ENCODE results near the gene ERFL. TPM values are rescaled to one million over a fixed set of nuclear protein-coding genes. Genes with fewer than 3 reads are reported as not detected.

The ERFL gene
- total and polyA plus RNA-seq, 2 donors (not counting 1 experiment from before 2014, with no cell fraction given) = 2.3 to 5.5 TPM

DNA sequence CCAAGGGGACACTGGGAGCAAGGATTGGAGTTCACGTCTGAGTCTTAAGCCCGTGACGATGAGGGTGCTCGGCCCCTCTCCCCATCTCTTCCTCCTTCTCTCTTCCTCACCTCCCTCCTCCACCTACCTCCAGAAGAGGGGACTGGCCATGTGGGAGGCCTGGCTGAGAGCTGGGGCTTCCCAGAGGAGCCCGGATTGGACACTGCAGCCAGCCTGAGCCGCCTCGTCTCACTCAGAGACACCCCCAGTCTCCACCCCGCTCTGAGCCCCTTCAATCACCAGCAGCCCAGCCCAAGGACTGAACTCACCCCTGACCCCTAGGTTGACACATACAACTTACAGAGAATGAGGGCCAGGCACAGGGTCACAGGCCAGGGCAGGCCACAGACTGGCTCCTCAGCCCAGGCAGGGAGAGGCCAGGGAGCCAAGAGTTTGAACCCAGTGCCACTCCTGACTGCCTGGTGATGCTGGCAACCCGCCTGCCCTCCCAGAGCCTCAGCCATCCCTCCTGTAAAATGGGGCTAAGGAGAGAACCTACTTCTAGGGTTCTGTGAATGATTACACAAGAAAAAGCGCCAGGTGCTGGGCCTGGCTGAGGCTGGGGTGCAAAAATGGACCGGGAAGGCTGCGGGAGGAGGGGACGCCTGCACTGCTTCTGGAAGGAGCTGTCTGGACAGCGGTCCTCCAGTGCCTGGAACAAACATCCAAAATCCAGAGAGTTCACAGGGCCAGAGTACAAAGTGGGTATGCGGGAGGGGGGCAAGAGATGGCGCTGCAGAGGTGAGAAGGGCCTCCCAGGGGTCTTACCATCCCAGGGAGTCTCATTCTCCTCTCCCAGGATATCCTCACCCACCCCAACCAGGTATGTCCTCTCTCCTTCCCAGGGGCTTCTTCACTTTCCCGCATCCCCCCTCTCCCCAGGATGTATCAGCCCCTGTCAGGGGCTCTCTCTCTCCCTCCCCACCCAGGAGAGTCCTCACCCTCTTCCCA is 50.0 kb downstream of the ERFL start:
- Histone ChIP-seq H3K36me3 (replicated peaks in 1 of 2; ENCODE audit: control extremely low read depth in 1 of 2, control insufficient read depth in 1 of 2, extremely low read depth in 1 of 2, insufficient read depth in 2 of 2, low read length in 1 of 2) (peaks cover 0 to 40% of the 10 kb centered on the region in 2 experiments), H3K27ac (ENCODE audit: low read length in 2 of 2) (peak overlapping the region; percentile 96 to 98), H3K9me3 (ENCODE audit: control extremely low read depth in 1 of 3, control insufficient read depth in 2 of 3, insufficient read depth in 1 of 3, low read length in 2 of 3) (no peaks in the 10 kb centered on the region), H4K20me1 (ENCODE audit: control insufficient read depth, insufficient read depth, low read length, poor library complexity, severe bottlenecking) (peaks cover 50% of the 10 kb centered on the region), H3K4me2 (replicated peaks; ENCODE audit: low read depth, low read length, poor library complexity, severe bottlenecking) (peak overlapping the region; percentile 84), H3K4me3 (ENCODE audit: control extremely low read depth in 1 of 5, extremely low read depth in 1 of 5, insufficient read depth in 1 of 5, low read depth in 2 of 5, low read length in 4 of 5) (peak overlapping the region; percentile 82 to 100 (median 94)), H3K4me1 (ENCODE audit: control insufficient read depth in 2 of 2, insufficient read depth in 2 of 2, low read length in 2 of 2) (peaks cover 67 to 86% of the 10 kb centered on the region in 2 donors), H3K9ac (ENCODE audit: low read length) (peak overlapping the region; percentile 92), H3K27me3 (replicated peaks in 1 of 4; ENCODE audit: control extremely low read depth in 1 of 4, control insufficient read depth in 3 of 4, insufficient read depth in 4 of 4, low read length in 3 of 4) (no peaks in the 10 kb centered on the region), H3K79me2 (ENCODE audit: control insufficient read depth, insufficient read depth, low read length) (peaks cover 76% of the 10 kb centered on the region), H2AFZ (ENCODE audit: insufficient read depth, low read depth, low read length, poor library complexity, severe bottlenecking) (no peak overlapping the region)
- no peaks in the 10 kb centered on the region for H3K9me3 Mint-ChIP-seq (ENCODE audit: insufficient read depth)
- DNase-seq (no peak), ATAC-seq (ENCODE audit: low read depth) (no peak)
- CTCF ChIA-PET = interaction anchor here (8.3 to 17.0 kb wide), 3 partner anchors 9 to 70 kb away, joined by 83 to 331 read pairs (median 180); partner anchors contain the start of gene RPS19
- TF ChIP-seq, protein P1, sequence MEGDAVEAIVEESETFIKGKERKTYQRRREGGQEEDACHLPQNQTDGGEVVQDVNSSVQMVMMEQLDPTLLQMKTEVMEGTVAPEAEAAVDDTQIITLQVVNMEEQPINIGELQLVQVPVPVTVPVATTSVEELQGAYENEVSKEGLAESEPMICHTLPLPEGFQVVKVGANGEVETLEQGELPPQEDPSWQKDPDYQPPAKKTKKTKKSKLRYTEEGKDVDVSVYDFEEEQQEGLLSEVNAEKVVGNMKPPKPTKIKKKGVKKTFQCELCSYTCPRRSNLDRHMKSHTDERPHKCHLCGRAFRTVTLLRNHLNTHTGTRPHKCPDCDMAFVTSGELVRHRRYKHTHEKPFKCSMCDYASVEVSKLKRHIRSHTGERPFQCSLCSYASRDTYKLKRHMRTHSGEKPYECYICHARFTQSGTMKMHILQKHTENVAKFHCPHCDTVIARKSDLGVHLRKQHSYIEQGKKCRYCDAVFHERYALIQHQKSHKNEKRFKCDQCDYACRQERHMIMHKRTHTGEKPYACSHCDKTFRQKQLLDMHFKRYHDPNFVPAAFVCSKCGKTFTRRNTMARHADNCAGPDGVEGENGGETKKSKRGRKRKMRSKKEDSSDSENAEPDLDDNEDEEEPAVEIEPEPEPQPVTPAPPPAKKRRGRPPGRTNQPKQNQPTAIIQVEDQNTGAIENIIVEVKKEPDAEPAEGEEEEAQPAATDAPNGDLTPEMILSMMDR (IDR thresholded peaks at IDR 0.05) = no peak
- TF ChIP-seq EZH2 (IDR thresholded peaks at IDR 0.05; ENCODE audit: borderline replicate concordance, insufficient read depth, low read depth, low read length, poor library complexity, severe bottlenecking) = no peak
- H3K27ac Mint-ChIP-seq = peak overlapping the region; percentile 99
- WGBS (ENCODE audit: insufficient coverage) = 34% methylated on average over 16 of the region's 17 CpGs
- intact Hi-C loops (cut with micrococcal nuclease) = loop anchor here (1.0 to 10.0 kb wide), 4 partner anchors 9 to 613 kb away; partner anchors contain the start of gene HNRNPUL1
- peaks cover 70% of the 10 kb centered on the region for H3K4me1 Mint-ChIP-seq
- peak overlapping the region; percentile 97 for H3K4me3 Mint-ChIP-seq
- H3K27me3 Mint-ChIP-seq = no peaks in the 10 kb centered on the region
- POLR2A ChIA-PET = interaction anchor here (0.6 to 6.6 kb wide), 9 partner anchors 10 to 285 kb away, joined by 3 to 94 read pairs (median 5); partner anchors contain the start of genes RABAC1 and RPS19
